Activated CD8-positive, alpha-beta memory T cell treated with anti-CD3 and anti-CD28 coated beads for 1 hour (primary cell): Measurements from ENCODE around the gene FAM114A1.
"Not testable (repeated sequence)": the region's sequence is repeated elsewhere in the genome, so short reads cannot be mapped to it uniquely, and the experiment has no call there.

Experiments used
- DNase-seq, 2 donors: peaks; one replicate each; pipeline ENCODE4 v3.0.0-alpha.2; 2020; ENCODE audit warnings: low read depth in 1 of 2; ENCODE audit errors: extremely low read depth in 1 of 2

FAM114A1 gene

DNA sequence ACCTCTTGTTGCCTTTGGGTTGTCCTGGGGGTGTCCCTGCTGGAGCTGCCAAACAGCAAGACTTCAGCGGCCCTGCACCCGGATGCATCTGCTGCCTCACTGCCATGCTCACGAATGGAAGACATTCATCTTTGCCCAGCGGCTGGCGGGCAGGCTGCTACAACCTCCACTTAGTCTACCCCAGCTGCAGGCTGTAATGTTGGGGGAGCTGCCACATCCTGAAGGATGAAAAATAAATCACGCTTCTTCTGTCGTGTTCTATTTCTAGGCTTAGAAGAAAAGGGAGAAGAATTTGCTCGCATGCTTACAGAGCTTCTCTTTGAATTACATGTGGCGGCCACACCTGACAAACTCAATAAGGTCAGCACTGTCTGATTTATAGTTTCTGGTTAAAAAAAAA lies 61.4 kb downstream of the FAM114A1 start:
- DNase-seq: no peak

- no peak for DNase-seq
Observed at GRCh38 chr4:38930204-38930603, 62.6 kb downstream of the FAM114A1 start.

DNA sequence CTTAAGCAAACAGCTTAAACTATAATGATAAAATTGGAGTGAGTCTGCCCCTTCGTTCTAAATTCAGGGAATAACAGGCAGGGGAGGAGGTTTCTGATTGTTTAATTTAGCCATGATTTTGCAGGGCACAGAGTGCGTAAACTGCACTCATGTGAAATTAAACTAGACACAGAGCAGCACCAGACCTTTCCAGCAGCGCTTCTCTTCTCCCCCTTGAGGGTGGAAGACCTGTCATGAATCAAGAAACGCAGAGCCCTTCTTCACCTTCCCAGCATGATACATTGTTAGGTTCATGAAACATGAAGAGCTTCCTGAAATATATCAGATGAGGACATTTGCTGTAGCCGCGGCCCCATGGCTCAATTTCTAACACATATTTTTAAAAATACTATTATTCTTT lies 63.1 kb downstream of the FAM114A1 start:
- no peak for DNase-seq

- no peak for DNase-seq
Observed at GRCh38 chr4:38931125-38931524, 63.5 kb downstream of the FAM114A1 start.

DNA sequence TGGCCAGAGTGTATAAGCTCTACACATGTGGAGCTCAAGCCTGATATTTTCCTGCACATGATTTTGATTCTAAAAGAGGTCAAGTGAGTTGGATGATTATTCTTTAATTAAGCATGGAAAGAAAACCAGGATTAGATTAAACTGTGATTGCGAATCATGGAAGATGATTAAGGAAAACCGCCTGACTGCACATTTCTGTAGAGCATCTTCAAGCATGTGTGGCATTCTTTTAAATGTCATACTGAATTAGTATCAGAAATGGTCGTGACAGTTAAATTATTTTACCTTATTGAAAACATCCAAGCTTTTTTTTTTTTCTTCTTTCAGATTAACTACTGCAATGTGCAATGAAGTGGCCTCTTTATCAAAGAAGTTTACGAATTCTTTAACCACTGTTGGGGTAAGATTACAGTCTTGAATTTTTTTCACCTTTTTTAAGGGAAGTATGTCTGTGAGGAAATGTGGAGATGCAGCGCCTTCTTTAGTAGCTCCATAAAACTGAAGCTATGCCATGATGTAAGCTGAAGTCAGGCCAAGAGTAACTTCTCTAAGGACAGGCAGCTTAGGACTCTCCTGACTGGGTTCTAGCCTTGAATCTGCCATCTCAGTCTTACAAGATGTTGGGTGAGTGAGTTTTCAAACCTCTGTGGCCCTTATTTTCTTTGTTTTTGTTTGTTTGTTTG lies 67.9 kb downstream of the FAM114A1 start:
- no peak for DNase-seq

- DNase-seq: no peak
Observed at GRCh38 chr4:38939165-38939564, 71.6 kb downstream of the FAM114A1 start.

DNA sequence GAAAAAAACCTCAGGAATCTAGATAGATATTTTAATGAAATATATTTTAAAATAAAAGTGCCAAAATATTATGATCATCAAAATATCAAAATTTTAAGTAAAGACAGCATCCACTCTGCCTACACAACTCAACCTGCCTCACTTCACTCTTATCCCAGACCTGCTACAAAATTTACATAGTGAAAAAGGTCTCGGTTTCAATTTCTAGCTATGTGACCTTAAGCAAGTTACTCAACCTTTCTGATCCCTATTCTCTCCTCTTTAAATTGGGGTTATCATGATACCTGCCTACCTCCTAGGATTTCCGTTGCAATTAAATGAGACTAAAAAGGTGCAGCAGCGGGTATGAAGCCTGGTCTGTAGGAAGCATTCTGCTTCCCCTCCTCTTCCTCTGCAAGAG lies 72.9 kb downstream of the FAM114A1 start:
- DNase-seq: no peak

DNA sequence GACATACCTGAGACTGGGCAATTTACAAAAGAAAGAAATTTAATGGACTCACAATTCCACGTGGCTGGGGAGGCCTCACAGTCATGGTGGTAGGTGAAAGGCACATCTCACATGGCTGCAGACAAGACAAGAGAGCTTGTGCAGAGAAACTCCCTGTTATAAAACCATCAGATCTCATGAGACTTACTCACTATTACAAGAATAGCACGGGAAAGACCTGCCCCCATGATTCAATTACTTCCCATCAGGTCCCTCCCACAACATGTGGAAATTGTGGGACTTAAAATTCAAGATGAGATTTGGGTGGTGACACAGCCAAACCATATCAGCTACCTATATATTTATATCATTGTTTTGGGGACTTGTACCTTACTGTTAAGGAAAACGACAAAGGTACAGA lies 74.3 kb downstream of the FAM114A1 start:
- not testable (repeated sequence) for DNase-seq

DNA sequence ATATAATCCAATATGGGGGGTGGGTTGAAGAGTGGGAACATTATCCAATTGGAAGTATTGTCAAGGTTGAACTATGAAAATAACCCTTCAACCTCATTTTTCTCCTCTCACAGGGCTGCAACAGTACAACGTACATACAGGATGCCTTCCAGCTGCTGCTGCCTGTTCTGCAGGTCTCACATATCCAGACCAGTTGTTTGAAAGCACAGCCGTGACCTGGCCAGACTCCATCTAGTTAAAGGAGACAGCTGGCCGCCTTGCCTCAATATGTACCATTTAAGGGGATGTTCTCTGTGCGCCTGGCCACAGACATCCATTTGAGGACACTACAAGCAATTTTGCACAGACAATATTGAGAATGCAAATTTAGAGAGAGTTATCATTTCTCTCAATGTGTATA lies 75.7 kb downstream of the FAM114A1 start:
- no peak for DNase-seq

- DNase-seq: no peak
Observed at GRCh38 chr4:38944440-38944839, 76.8 kb downstream of the FAM114A1 start.

DNA sequence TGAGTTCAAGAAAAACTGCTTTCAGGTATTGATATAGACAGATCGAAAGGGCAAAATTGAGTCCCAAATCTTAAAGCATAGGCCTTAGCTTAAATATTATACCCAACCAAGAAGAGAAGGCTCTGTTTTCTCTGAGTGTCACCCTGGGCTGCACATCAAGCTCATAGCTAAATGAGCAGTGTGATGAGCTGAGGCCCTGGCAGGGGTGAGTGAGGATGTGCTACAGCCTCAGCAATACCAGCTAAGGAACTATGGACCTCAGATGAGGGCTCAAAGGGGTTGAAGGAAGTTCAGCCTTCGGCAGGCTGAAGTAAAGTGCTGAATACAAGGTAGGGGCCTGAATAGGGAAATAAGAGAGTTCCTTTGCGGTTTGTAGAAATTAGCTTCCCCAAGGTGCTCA lies 79.3 kb downstream of the FAM114A1 start:
- no peak for DNase-seq

DNA sequence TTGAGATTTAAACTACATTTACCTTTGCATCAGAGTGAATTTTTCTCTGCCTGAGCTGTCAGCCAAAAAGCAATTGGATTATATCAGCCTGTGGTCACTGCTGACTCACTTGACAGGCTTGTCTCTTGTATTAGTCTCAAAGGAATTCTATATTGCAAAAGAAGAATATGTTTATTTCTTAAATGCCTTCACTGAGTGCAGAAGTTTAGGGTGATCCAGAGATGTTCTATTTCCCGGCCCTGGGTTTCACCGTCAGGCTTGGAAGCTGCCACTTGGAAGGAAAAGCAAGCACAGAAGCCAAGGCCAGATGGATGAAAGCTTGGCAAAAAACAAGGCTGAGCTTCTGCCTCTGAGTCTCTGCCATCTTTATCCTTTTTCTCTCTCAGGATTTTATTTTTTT lies 80.9 kb downstream of the FAM114A1 start:
- DNase-seq: no peak

GRCh38 chr4:38949411-38950051 lies 81.9 kb downstream of the FAM114A1 start:
- DNase-seq: peak in 1 of 2 donors; percentile 5

GRCh38 chr4:38950159-38950558 lies 82.6 kb downstream of the FAM114A1 start:
- no peak for DNase-seq

DNA sequence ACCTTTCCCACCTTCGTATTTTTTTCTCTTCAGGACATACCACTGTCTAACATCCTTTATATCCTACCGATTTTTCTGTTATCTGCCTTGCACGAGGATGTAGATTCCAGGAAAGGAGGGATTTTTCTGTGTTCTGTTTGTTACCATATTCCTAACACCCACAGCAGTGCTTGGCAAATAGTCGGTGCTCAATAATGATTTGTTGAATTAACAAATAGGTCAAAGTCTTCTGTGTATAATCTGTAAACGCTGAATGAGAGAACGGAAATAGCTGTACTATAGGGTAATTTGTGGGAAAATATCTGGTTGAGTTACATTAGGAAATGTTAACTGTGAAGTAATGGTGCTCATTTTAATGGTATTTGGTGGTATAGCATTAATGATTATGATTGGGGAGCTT lies 83.1 kb downstream of the FAM114A1 start:
- DNase-seq: no peak

DNA sequence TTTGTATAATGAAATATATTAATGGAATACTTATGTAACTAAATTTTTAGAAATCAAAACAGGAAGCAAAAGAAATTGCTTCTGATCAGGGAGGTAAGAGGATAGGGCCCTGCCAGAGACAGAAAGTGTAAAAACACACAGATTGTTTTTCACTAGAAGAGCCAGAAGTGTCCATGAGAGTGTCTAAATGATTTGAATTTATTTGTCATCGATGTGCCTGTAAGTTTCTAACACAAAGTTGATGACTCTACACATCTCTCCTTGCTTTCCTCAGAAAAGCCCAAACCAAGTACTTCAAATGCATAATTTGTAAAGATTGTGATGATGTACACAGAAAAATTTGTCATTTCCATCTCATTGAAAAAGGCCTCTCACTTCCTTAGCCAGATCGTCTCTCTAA lies 84.0 kb downstream of the FAM114A1 start:
- DNase-seq: no peak

DNA sequence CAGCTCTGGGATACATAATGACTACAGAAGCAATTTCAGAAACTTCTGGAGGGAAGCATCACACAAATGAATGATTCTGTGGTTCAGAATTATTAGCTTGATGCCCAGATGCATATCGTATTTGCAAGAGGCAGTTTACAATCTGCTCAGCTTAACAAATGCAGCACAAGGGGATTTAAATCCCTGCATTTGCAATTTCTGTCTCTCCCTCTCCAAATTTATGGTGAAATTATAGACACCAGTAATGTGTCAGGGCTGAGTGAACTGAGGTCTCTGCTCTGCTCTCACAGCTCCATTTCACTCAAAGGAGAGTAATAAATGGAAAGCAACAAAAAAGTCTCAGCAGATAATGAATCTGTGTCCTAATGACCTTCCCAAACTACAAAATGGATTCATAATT lies 84.4 kb downstream of the FAM114A1 start:
- no peak for DNase-seq

GRCh38 chr4:38954727-38955126 lies 87.1 kb downstream of the FAM114A1 start:
- no peak for DNase-seq

DNA sequence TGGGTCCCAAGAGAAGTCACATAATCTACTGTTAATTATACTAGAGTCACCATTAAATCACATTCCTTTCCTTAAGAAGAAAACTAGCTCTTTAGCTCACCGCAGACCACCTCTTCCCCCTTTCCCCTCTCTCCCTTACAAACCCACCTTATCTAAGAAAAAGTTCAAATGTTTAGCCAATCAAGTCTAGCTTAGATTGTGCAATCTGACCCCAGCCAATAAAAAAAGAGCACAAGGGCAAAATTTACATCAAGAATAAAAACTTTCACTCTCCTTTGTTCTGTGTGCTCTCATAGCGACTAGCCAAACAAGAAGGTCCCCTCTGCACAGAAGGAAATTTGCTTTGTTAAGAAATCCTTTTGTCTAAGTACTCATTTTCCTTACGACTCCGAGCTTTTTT lies 88.4 kb downstream of the FAM114A1 start:
- no peak for DNase-seq

DNA sequence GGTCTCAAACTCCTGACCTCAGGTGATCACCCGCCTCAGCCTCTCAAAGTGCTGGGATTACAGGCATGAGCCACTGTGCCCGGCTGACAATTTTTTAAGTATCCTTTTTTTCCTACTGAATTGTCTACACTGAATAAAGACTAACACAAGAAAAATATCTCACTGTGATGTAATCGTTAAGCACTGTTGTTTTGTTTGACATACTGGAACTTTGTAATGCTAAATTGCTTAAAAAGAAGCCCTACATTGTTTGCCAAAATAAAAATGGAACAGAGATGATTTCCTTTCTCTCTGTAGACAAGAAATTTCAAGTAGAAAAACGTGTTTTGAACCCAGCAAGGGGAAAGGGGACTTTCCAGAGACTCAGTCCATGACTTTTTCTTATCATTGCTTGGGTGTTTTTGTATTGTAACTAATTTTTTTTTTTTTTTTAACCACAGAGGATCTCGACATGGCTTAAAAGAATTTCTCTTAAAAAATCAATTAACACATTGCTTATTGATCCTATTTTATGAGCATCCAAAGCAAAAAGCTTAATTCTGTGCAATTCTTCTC lies 89.7 kb downstream of the FAM114A1 start:
- DNase-seq: no peak

- DNase-seq: no peak
Observed at GRCh38 chr4:38957893-38958292, 90.3 kb downstream of the FAM114A1 start.

GRCh38 chr4:38958453-38959190 lies 91.0 kb downstream of the FAM114A1 start:
- DNase-seq: no peak
